Right lung (tissue), 5 donors: ENCODE results near the gene ITGA2B. TPM values are rescaled to one million over a fixed set of nuclear protein-coding genes. Genes with fewer than 3 reads are reported as not detected.
"Not testable (repeated sequence)": the region's sequence is repeated elsewhere in the genome, so short reads cannot be mapped to it uniquely, and the experiment has no call there.

Experiments
- DNase-seq, 2 donors: peaks; one replicate each; pipeline ENCODE4 v3.0.0-alpha.2; 2013
- polyA plus RNA-seq, 5 donors: library from polyadenylated mRNA; unstranded; fragments of 120-200 nt; gene quantifications; one replicate each; pipeline versions ENCODE4 v1.2.1 to v1.2.3, GENCODE V29; 2013; ENCODE audit warnings: inconsistent platforms in 1 of 5, low replicate concordance in 1 of 5; ENCODE audit not compliant: insufficient read length in 5 of 5, insufficient read depth in 1 of 5

Gene ITGA2B
- polyA plus RNA-seq, 5 donors: 6.4 to 8.2 (median 6.7) TPM

- DNase-seq: no peak
Observed at GRCh38 chr17:44352828-44353671, 36.4 kb downstream of the ITGA2B start.

DNA sequence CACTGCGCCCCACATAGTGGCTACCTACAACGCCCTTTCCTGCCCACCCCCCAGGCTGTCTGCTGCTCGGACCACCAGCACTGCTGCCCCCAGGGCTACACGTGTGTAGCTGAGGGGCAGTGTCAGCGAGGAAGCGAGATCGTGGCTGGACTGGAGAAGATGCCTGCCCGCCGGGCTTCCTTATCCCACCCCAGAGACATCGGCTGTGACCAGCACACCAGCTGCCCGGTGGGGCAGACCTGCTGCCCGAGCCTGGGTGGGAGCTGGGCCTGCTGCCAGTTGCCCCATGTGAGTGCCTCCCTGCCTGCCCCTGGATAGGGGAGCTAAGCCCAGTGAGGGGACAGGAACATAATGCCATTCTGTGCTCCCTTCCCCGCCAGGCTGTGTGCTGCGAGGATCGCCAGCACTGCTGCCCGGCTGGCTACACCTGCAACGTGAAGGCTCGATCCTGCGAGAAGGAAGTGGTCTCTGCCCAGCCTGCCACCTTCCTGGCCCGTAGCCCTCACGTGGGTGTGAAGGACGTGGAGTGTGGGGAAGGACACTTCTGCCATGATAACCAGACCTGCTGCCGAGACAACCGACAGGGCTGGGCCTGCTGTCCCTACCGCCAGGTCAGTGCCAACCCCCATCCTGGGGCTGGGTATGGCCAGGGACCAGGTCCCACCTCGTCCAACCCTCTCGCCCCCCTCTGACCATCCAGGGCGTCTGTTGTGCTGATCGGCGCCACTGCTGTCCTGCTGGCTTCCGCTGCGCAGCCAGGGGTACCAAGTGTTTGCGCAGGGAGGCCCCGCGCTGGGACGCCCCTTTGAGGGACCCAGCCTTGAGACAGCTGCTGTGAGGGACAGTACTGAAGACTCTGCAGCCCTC is 37.3 kb downstream of the ITGA2B start:
- DNase-seq: no peak

GRCh38 chr17:44351464-44351863 is 38.0 kb downstream of the ITGA2B start:
- no peak for DNase-seq

DNA sequence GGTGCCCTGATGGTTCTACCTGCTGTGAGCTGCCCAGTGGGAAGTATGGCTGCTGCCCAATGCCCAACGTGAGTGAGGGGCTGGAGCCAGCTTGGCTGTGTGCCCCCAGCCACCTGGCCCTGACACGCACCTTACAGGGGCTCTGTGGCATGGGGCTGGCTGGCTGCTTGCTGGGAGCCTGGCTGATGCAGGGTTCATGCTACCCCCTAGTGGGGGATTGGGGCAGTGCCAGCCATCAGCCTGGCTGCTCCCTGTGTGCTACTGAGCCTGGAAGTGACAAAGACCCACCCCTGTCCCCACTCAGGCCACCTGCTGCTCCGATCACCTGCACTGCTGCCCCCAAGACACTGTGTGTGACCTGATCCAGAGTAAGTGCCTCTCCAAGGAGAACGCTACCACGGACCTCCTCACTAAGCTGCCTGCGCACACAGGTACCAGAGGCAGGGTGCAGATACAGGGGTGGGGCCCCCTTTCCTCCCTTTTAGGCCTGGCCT is 38.7 kb downstream of the ITGA2B start:
- no peak for DNase-seq

GRCh38 chr17:44349553-44350070 is 39.8 kb downstream of the ITGA2B start:
- DNase-seq: no peak

DNA sequence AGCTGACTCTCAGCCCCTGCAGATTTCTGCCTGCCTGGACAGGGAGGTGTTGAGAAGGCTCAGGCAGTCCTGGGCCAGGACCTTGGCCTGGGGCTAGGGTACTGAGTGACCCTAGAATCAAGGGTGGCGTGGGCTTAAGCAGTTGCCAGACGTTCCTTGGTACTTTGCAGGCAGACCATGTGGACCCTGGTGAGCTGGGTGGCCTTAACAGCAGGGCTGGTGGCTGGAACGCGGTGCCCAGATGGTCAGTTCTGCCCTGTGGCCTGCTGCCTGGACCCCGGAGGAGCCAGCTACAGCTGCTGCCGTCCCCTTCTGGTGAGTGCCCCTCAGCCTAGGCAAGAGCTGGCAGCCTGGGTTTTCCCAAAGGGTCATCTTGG is 40.5 kb downstream of the ITGA2B start:
- no peak for DNase-seq

DNA sequence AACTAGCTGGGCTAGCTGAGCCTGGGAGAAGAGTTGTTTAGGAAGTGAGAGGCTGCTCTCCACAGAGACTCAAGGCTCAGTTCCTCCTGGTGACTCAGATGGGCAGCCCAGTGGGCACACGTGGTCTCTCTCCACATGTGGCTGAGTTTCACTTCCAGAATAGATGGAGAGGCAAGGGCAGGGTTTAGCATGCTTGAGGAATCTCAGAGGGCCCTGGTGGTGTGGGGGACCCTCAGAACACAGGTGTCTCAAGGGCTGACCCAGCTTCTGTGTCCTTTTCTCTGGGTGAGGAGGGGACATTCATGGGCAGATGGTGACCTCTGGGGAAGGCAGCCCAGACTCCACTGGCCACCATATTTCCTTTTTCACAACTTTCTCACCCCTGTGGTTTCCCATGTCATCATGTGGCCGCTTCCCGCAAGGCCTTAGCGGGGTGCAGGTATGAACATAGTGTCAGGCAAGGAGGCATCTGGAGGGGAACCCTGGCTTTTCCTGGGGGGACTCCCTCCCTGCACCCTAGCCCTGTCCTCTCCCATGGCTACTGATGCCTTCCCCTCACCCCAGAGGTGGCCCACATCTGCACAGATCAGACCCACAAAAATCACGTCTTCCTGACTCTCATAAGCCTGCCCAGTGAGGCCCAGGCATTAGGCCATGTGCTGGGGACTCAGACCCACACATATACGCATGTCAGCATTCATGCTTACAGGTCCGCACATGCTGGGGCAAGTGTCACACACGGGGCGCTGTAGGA is 41.0 kb downstream of the ITGA2B start:
- DNase-seq: no peak

GRCh38 chr17:44347206-44348055 is 42.0 kb downstream of the ITGA2B start:
- DNase-seq: not testable (repeated sequence)

- DNase-seq: no peak
Observed at GRCh38 chr17:44346064-44346844, 43.2 kb downstream of the ITGA2B start.

DNA sequence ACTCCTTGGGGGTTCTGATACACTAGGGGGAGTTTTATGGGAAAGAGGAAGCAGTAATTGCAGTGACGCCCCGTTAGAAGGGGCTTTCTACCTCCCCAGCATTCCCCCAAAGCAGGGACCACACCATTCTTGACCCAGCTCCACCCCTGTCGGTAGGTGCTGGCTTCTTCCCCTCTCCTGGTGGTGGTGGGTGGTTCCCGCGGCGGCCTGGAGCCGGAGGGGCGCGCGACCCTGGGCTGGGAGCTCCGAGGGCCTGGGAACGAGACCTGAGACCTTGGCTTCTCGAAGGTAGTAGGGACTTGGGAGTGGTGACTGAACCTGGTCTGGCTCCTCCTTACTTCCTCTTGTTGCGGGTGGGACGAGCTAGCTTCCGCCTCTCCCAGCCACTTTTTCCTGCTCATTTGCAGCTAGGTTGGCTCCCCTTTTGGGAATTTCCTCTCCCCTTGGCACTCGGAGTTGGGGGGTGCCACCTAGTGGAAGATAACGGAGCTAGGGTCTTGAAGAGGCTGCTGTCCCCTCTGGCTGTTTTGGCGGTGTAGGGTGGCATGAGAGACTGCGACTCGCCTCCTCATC is 43.9 kb downstream of the ITGA2B start:
- peak in 1 of 2 donors; percentile 51 for DNase-seq

DNA sequence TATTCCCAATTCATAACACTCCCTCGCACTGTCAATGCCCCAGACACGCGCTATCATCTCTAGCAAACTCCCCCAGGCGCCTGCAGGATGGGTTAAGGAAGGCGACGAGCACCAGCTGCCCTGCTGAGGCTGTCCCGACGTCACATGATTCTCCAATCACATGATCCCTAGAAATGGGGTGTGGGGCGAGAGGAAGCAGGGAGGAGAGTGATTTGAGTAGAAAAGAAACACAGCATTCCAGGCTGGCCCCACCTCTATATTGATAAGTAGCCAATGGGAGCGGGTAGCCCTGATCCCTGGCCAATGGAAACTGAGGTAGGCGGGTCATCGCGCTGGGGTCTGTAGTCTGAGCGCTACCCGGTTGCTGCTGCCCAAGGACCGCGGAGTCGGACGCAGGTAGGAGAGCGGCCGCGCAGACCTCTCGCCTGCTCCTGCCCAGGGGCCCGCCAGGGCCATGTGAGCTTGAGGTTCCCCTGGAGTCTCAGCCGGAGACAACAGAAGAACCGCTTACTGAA is 44.5 kb downstream of the ITGA2B start, which contains the start of gene GRN:
TSS of gene GRN (plus strand) at position 364 of the 515 bp plus-strand sequence. CDS start 3,863 bp downstream, outside the sequence.
- peak; percentile 96 to 98 for DNase-seq

DNA sequence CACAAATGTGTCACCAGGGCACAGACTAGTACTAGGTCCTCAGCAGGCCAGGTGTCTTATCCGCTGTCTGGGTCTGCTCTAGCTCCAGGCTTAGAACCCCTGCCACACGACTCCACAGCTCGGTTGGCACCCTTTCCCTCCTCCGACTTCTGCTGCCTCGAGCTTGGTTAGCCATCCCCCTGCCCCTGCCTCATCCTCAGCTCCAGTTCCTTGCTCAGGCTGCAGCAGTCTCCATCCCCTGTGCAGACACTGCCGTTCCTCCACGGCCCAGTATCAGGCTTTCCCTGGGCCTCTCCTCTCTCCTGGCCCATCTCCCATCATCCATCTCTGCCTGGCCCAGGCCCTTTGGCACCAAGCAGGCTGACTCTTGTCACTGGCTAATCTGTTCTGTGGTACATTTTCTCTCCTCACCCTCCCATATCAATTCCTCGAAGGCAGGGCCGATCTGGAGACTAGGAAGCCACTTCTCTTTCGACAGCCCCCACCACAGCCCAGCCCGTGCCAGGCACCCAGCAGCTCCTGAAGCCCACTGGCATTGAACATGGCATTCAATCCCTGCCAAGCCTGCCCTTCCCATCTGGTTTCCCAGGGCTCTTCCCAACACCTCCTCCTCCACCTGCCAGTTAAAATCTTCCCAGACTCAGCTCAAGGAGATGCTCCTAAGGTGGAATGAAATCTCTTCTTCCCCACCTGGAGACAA is 45.8 kb downstream of the ITGA2B start:
- no peak for DNase-seq

- not testable (repeated sequence) for DNase-seq
Observed at GRCh38 chr17:44340553-44340952, 48.9 kb downstream of the ITGA2B start.

DNA sequence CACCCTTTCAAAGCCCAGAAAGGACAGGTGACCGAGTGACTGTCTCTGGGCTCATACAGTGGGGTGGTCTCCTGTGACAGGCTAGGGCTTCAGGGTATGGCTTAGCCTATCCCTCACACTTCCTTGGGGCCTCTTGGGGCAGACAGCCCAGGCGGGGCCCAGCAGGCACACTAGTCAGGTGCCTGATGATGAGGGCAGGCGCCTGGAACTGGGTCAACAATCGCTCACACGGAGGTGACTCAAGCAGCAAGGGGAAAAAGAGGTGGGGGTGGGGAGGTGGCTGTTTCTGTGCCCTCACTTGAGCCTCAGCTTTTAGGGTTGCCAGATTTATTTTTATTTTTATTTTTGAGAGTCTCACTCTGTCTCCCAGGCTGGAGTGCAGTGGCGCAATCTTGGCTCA is 50.7 kb downstream of the ITGA2B start:
- DNase-seq: no peak

- DNase-seq: no peak
Observed at GRCh38 chr17:44335968-44336367, 53.5 kb downstream of the ITGA2B start.

GRCh38 chr17:44335564-44335963 is 53.9 kb downstream of the ITGA2B start:
- no peak for DNase-seq

DNA sequence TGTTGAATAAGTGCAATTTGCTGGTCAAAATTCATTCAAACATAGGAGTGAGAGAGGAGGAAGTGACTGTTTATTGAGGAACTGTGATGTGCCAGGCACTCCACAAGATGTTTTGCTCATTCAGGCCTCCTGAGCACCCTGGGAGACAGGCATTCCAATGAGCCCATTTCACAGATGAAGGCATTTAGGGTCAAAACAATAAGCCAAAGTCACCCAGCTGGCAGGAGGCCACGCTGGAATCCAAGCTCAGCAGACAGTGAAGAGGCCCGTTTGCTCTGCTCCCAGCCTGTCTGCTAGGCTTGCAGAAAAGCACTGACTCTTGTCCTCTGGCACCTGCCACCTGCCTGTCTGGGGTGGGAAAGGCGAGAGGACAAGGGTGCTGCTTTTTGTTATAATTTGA is 54.7 kb downstream of the ITGA2B start:
- DNase-seq: no peak

DNA sequence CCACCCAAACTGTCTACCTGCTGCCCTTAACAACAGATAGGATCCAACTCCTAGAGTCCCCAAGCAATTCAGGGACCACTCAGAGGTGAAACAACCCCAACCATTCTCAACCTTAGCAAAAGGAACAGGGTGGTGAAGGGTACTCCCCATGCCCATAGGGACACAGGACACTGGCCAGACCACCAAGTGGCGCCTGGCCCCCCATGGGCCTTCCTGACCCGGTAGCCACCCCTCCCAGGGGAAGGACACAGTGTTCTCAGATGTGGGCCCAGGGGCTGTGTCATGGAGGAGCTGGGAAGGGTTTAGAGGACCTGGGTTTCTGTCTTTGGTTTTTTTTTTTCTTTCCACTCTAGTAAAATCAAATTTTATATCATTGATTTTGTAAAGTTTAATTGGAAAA is 55.1 kb downstream of the ITGA2B start:
- DNase-seq: no peak
